Brain pericyte (primary cell): Measurements from ENCODE around the gene CTIF.
A peak's percentile ranks its signal among the peaks of the same experiment; 100 is the strongest.

Source experiments
- DNase-seq: peaks from one replicate; pipeline ENCODE4 v3.0.0-alpha.2; 2012; ENCODE audit warnings: low read depth, low spot score

Gene CTIF

GRCh38 chr18:48773821-48774220 lies 235.0 kb downstream of the CTIF start:
- no peak for DNase-seq

GRCh38 chr18:48774941-48775340 lies 236.1 kb downstream of the CTIF start:
- no peak for DNase-seq

GRCh38 chr18:48775372-48776155 lies 236.7 kb downstream of the CTIF start:
- DNase-seq: no peak

GRCh38 chr18:48776156-48776555 lies 237.3 kb downstream of the CTIF start:
- no peak for DNase-seq

GRCh38 chr18:48776641-48777025 lies 237.8 kb downstream of the CTIF start:
- DNase-seq: no peak

GRCh38 chr18:48777026-48777743 lies 238.4 kb downstream of the CTIF start:
- no peak for DNase-seq

GRCh38 chr18:48777744-48778116 lies 238.9 kb downstream of the CTIF start:
- DNase-seq: peak; percentile 55

GRCh38 chr18:48778344-48779011 lies 239.6 kb downstream of the CTIF start:
- no peak for DNase-seq

GRCh38 chr18:48779462-48779861 lies 240.6 kb downstream of the CTIF start:
- no peak for DNase-seq

- no peak for DNase-seq
Observed at GRCh38 chr18:48780201-48780912, 241.5 kb downstream of the CTIF start.

- DNase-seq: no peak
Observed at GRCh38 chr18:48780913-48781162, 242.0 kb downstream of the CTIF start.

- no peak for DNase-seq
Observed at GRCh38 chr18:48781163-48781987, 242.5 kb downstream of the CTIF start.

- no peak for DNase-seq
Observed at GRCh38 chr18:48781988-48782363, 243.1 kb downstream of the CTIF start.

- no peak for DNase-seq
Observed at GRCh38 chr18:48782381-48782861, 243.6 kb downstream of the CTIF start.

- DNase-seq: no peak
Observed at GRCh38 chr18:48783616-48784520, 245.0 kb downstream of the CTIF start.

GRCh38 chr18:48784656-48785055 lies 245.8 kb downstream of the CTIF start:
- DNase-seq: no peak

- no peak for DNase-seq
Observed at GRCh38 chr18:48785091-48785614, 246.3 kb downstream of the CTIF start.

GRCh38 chr18:48785736-48786454 lies 247.1 kb downstream of the CTIF start:
- DNase-seq: no peak

- DNase-seq: no peak
Observed at GRCh38 chr18:48786455-48787202, 247.8 kb downstream of the CTIF start.
